ENCODE measurements around the gene SART1.

The SART1 gene

GRCh38 chr11:65961267-65962140 is at the start of gene SART1:
Gene SART1, plus strand, starts transcription at chr11:65961734. Its CDS starts 47 bp downstream, at chr11:65961781.
- peak; percentile 98 for DNase-seq (ENCODE audit: low spot score)

- no peak for DNase-seq (ENCODE audit: low spot score)
These were observed 48.7 kb upstream of the SART1 start for GRCh38 chr11:65912845-65913244.

GRCh38 chr11:65915101-65915820 is 46.3 kb upstream of the SART1 start:
- DNase-seq (ENCODE audit: low spot score), result no peak

GRCh38 chr11:65915821-65916251 is 45.7 kb upstream of the SART1 start:
- no peak for DNase-seq (ENCODE audit: low spot score)

GRCh38 chr11:65916391-65916790 is 45.1 kb upstream of the SART1 start:
- DNase-seq (ENCODE audit: low spot score), result no peak

GRCh38 chr11:65917077-65917433 is 44.5 kb upstream of the SART1 start:
- no peak for DNase-seq (ENCODE audit: low spot score)

- no peak for DNase-seq (ENCODE audit: low spot score)
These were observed 43.9 kb upstream of the SART1 start for GRCh38 chr11:65917434-65918210.

- no peak for DNase-seq (ENCODE audit: low spot score)
These were observed 43.1 kb upstream of the SART1 start, which contains the start of gene C11orf68 for GRCh38 chr11:65918211-65919140. Gene C11orf68, minus strand, starts transcription at chr11:65919062. Its CDS starts 31 bp downstream, at chr11:65919031.

GRCh38 chr11:65919141-65919572 is 42.4 kb upstream of the SART1 start, which contains the start of gene DRAP1:
Gene DRAP1, plus strand, starts transcription at chr11:65919426. Its CDS starts 76 bp downstream, at chr11:65919502.
- peak; percentile 99 for DNase-seq (ENCODE audit: low spot score)

GRCh38 chr11:65919573-65920371 is 41.8 kb upstream of the SART1 start:
- no peak for DNase-seq (ENCODE audit: low spot score)

- DNase-seq (ENCODE audit: low spot score), result no peak
These were observed 41.1 kb upstream of the SART1 start for GRCh38 chr11:65920372-65920802.

GRCh38 chr11:65921033-65921555 is 40.4 kb upstream of the SART1 start:
- DNase-seq (ENCODE audit: low spot score), result no peak

GRCh38 chr11:65921876-65922275 is 39.7 kb upstream of the SART1 start:
- no peak for DNase-seq (ENCODE audit: low spot score)

GRCh38 chr11:65922565-65922964 is 39.0 kb upstream of the SART1 start:
- no peak for DNase-seq (ENCODE audit: low spot score)

- DNase-seq (ENCODE audit: low spot score), result no peak
These were observed 36.1 kb upstream of the SART1 start for GRCh38 chr11:65925397-65925796.

GRCh38 chr11:65927904-65928397 is 33.6 kb upstream of the SART1 start:
- no peak for DNase-seq (ENCODE audit: low spot score)

- DNase-seq (ENCODE audit: low spot score), result no peak
These were observed 32.9 kb upstream of the SART1 start for GRCh38 chr11:65928667-65929066.

GRCh38 chr11:65931773-65932557 is 29.6 kb upstream of the SART1 start:
- DNase-seq (ENCODE audit: low spot score), result no peak

- no peak for DNase-seq (ENCODE audit: low spot score)
These were observed 29.0 kb upstream of the SART1 start for GRCh38 chr11:65932558-65932919.

All from putamen (tissue), 1 donor.